ENCODE results near the gene LDAH. TPM values are rescaled to one million over a fixed set of nuclear protein-coding genes. Genes with fewer than 3 reads are reported as not detected.

LDAH gene
- total and polyA plus RNA-seq, 2 donors (not counting 3 experiments of a cell fraction or from before 2014, with no cell fraction given) = 12.3 to 24.0 TPM

DNA sequence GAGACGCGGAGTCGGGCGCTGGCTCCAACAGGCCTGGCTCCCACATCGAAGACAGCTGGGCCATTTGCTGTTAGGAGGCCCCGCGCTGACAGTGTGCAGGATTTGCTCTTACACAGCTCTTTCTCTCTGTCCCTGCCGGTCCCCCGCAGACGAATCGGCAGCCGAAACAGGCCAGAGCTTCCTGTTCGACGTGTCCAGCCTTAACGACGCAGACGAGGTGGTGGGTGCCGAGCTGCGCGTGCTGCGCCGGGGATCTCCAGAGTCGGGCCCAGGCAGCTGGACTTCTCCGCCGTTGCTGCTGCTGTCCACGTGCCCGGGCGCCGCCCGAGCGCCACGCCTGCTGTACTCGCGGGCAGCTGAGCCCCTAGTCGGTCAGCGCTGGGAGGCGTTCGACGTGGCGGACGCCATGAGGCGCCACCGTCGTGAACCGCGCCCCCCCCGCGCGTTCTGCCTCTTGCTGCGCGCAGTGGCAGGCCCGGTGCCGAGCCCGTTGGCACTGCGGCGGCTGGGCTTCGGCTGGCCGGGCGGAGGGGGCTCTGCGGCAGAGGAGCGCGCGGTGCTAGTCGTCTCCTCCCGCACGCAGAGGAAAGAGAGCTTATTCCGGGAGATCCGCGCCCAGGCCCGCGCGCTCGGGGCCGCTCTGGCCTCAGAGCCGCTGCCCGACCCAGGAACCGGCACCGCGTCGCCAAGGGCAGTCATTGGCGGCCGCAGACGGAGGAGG lies 152.4 kb downstream of the LDAH start:
- intact Hi-C loops (cut with micrococcal nuclease) (no loop called here), dilution Hi-C loops (cut with MboI; ENCODE audit: extremely low pct_ligation_motif_present, low sequenced_read_pairs) (no loop called here)
- Histone ChIP-seq H3K9me1 (replicated peaks; ENCODE audit: control insufficient read depth, extremely low read depth, insufficient read depth, low read length) (no peaks in the 10 kb centered on the region), H4K20me1 (replicated peaks; ENCODE audit: control insufficient read depth, extremely low read depth, insufficient read depth, low read length) (no peaks in the 10 kb centered on the region), H3K4me3 (replicated peaks in 1 of 3; ENCODE audit: insufficient read depth in 1 of 3, low read depth in 1 of 3, low read length in 3 of 3) (no peak overlapping the region), H3K27ac (ENCODE audit: insufficient read depth, low read depth, low read length) (no peak overlapping the region), H3K9me3 (replicated peaks; ENCODE audit: control insufficient read depth, insufficient read depth, low read length) (no peaks in the 10 kb centered on the region), H3K36me3 (ENCODE audit: control insufficient read depth in 2 of 2, extremely low read depth in 1 of 2, insufficient read depth in 2 of 2, low read length in 2 of 2) (peaks cover 0 to 2% of the 10 kb centered on the region in 2 experiments), H3K79me2 (ENCODE audit: control insufficient read depth, insufficient read depth, low read length) (no peaks in the 10 kb centered on the region), H3K9ac (replicated peaks; ENCODE audit: extremely low read depth, insufficient read depth, low read length) (no peak overlapping the region), H2AFZ (ENCODE audit: low read depth, low read length) (no peak overlapping the region), H3K27me3 (ENCODE audit: control insufficient read depth in 2 of 2, insufficient read depth in 2 of 2, low read length in 2 of 2) (peaks cover 28 to 49% of the 10 kb centered on the region in 2 experiments), H3K4me2 (ENCODE audit: insufficient read depth, low read length) (no peak overlapping the region), H3K4me1 (ENCODE audit: control insufficient read depth, extremely low read depth, insufficient read depth, low read length) (peaks cover 30% of the 10 kb centered on the region)
- CTCF ChIA-PET = interaction anchor here (0.6 to 1.7 kb wide), 3 partner anchors 8 to 84 kb away, joined by 3 to 8 read pairs (median 4); no protein-coding TSS in a partner anchor
- DNase-seq (ENCODE audit: low read depth, low spot score) (no peak), FAIRE-seq (no peak)
- BruUV-seq (replicated peaks) = no TSS peak
- POLR2A ChIA-PET = no interaction called here
- TF ChIP-seq EZH2 (IDR thresholded peaks at IDR 0.05; ENCODE audit: borderline replicate concordance, low read depth, low read length, severe bottlenecking) (peak; percentile 75), MYC (IDR thresholded peaks at IDR 0.05; ENCODE audit: low read depth, low read length) (no peak)

DNA sequence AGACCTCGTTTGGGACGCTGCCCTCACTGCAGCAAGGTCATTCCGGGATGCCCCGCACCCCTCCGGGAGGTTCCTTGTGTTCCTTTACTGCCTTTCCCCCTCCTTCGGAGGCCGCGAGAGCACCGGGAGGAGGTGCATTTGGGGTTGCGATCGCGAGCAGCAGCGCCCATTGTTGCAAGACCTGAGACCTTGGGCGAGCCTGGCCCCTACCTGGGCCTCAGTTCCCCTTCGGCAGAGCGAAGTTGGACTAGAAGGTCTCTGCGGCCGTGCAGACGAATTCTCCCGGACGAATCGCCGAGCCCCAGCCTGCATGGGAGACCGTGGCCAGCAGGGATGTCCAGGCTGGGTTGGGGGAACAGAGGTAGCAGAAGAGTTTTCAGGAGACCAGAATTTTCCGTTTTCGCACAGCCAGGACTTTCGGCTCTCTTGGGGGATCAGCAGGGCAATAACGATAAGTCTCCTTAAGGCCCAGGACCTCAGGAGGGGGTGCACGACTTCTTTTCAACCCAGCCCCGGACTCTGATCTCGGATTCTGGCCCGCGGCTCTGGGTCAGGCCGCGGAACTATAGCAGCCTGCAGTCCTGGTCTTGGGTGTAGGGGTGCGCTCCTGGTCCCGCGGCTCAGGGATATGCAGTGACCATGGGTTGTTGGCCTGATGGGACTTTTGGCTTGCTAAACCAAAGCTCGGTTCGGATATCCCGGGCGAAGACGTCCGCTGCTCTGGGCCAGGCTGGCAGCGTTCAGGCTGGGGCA lies 153.2 kb downstream of the LDAH start:
- DNase-seq (ENCODE audit: low read depth, low spot score) (no peak), FAIRE-seq (no peak)
- Histone ChIP-seq H3K9me3 (replicated peaks; ENCODE audit: control insufficient read depth, insufficient read depth, low read length) (no peaks in the 10 kb centered on the region), H3K27ac (ENCODE audit: insufficient read depth, low read depth, low read length) (no peak overlapping the region), H3K4me3 (replicated peaks in 1 of 3; ENCODE audit: insufficient read depth in 1 of 3, low read depth in 1 of 3, low read length in 3 of 3) (no peak overlapping the region), H3K9me1 (replicated peaks; ENCODE audit: control insufficient read depth, extremely low read depth, insufficient read depth, low read length) (no peaks in the 10 kb centered on the region), H4K20me1 (replicated peaks; ENCODE audit: control insufficient read depth, extremely low read depth, insufficient read depth, low read length) (no peaks in the 10 kb centered on the region), H3K9ac (replicated peaks; ENCODE audit: extremely low read depth, insufficient read depth, low read length) (no peak overlapping the region), H3K36me3 (ENCODE audit: control insufficient read depth in 2 of 2, extremely low read depth in 1 of 2, insufficient read depth in 2 of 2, low read length in 2 of 2) (peaks cover 0 to 2% of the 10 kb centered on the region in 2 experiments), H3K4me2 (ENCODE audit: insufficient read depth, low read length) (no peak overlapping the region), H3K79me2 (ENCODE audit: control insufficient read depth, insufficient read depth, low read length) (no peaks in the 10 kb centered on the region), H3K27me3 (ENCODE audit: control insufficient read depth in 2 of 2, insufficient read depth in 2 of 2, low read length in 2 of 2) (peaks cover 35 to 56% of the 10 kb centered on the region in 2 experiments), H3K4me1 (ENCODE audit: control insufficient read depth, extremely low read depth, insufficient read depth, low read length) (peaks cover 24% of the 10 kb centered on the region), H2AFZ (ENCODE audit: low read depth, low read length) (no peak overlapping the region)
- TF ChIP-seq, protein P1, sequence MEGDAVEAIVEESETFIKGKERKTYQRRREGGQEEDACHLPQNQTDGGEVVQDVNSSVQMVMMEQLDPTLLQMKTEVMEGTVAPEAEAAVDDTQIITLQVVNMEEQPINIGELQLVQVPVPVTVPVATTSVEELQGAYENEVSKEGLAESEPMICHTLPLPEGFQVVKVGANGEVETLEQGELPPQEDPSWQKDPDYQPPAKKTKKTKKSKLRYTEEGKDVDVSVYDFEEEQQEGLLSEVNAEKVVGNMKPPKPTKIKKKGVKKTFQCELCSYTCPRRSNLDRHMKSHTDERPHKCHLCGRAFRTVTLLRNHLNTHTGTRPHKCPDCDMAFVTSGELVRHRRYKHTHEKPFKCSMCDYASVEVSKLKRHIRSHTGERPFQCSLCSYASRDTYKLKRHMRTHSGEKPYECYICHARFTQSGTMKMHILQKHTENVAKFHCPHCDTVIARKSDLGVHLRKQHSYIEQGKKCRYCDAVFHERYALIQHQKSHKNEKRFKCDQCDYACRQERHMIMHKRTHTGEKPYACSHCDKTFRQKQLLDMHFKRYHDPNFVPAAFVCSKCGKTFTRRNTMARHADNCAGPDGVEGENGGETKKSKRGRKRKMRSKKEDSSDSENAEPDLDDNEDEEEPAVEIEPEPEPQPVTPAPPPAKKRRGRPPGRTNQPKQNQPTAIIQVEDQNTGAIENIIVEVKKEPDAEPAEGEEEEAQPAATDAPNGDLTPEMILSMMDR (IDR thresholded peaks at IDR 0.05; ENCODE audit: extremely low read depth in 1 of 2, insufficient read depth in 1 of 2, low read depth in 1 of 2, low read length in 2 of 2) = no peak
- TF ChIP-seq JUN (IDR thresholded peaks at IDR 0.05; ENCODE audit: borderline replicate concordance, insufficient read depth, insufficient read length, low read depth) = no peak
- TF ChIP-seq EZH2 (IDR thresholded peaks at IDR 0.05; ENCODE audit: borderline replicate concordance, low read depth, low read length, severe bottlenecking) = peak; percentile 25
- TF ChIP-seq POLR2A (IDR thresholded peaks at IDR 0.05; ENCODE audit: low read depth, low read length) = no peak
- TF ChIP-seq FOS (IDR thresholded peaks at IDR 0.05; ENCODE audit: borderline replicate concordance, insufficient read depth, low read length) = no peak
- TF ChIP-seq, protein P2, sequence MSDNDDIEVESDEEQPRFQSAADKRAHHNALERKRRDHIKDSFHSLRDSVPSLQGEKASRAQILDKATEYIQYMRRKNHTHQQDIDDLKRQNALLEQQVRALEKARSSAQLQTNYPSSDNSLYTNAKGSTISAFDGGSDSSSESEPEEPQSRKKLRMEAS (IDR thresholded peaks at IDR 0.05; ENCODE audit: insufficient read depth, insufficient read length) = no peak
- no peak for TF ChIP-seq GATA2 (IDR thresholded peaks at IDR 0.05; ENCODE audit: insufficient read depth, insufficient read length, low read depth, low read length)
- TF ChIP-seq POLR2AphosphoS5 (IDR thresholded peaks at IDR 0.05; ENCODE audit: insufficient read depth, low read depth, low read length) = no peak
- no TSS peak for BruUV-seq (replicated peaks)
- POLR2A ChIA-PET = no interaction called here
- dilution Hi-C loops (cut with MboI; ENCODE audit: extremely low pct_ligation_motif_present, low sequenced_read_pairs) = no loop called here
- CTCF ChIA-PET = interaction anchor here (0.6 to 1.7 kb wide), 3 partner anchors 7 to 85 kb away, joined by 3 to 8 read pairs (median 4); no protein-coding TSS in a partner anchor
- intact Hi-C loops (cut with micrococcal nuclease) = loop anchor here (5.0 kb wide), 2 partner anchors 78 to 648 kb away; no protein-coding TSS in a partner anchor

All from endothelial cell of umbilical vein (primary cell).